GM21786 (cell line): Measurements from ENCODE around the gene ERP27.

Experiments used
- ATAC-seq: cut with Tn5 transposase; IDR thresholded peaks from one replicate; pipeline ENCODE4 v1.9.1; 2021; ENCODE audit not compliant: unreplicated experiment

The ERP27 gene

DNA sequence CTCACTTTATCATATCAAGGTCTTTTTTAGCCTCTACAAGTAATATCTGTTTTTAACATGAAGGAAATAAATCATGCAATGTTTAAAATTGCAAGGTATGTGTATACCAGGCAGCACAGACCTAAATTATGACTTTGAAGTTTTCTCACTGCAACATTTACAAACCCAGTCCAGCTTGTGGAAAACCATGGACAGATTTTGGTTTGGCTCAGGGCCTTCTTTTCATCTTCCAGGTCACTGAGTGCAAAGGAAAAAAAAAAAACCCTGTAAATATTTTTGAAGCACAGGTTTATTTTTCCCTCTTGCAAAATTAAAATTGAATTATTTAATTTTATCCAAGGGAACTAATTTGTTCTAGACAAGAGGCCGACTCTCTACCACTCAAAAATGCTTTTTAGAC lies 66.5 kb downstream of the ERP27 start:
- no peak for ATAC-seq

DNA sequence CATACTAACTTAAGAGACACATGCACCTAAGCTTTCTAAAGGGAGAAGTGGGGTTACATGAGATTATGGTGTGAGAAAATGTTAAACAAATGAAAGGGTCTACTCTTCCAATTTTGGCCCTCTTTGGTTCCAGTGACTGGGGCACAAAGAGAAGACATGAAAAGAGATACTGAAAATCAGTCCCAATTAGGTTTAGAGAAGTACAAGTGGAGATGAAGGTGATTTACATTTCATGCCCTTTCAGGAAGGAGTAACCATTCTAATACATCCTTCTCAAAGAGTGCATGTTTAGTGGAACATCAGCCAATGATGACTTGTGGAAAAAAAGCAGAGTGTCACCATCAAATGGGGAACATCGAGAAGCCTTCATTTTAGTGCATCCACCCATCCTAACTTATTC lies 67.1 kb downstream of the ERP27 start:
- ATAC-seq = no peak

DNA sequence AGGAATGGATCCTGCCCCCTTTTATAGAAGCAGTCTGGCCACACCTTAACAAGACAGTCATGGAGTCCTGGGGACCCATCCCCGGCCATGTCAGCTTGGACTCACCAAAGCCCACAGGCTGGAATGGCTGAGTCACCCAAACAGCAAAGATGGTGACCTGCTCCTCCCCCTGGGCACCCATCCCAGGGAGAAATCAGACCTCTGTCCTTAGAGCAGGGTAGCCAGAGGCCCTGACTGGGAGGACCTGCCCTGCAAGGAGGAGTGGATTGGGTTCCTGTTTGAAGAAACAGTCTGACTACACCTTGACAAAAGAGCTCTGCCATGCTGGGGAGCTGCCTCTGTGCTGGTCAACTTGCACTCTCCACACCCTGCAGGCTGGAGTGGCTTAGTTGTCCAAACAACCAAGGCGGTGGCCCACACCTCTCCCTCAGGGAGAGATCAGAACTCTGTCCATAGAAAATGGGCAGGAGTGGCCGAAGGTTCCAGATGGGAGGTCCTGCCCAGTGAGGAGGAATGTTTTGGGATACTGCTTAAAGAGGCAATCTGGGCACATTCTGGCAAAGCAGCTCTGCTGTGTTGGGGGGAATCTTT lies 69.3 kb downstream of the ERP27 start:
- ATAC-seq = no peak
